Glutamatergic neuron (in vitro differentiated cells): ENCODE data around the gene TRIM5. TPM values are rescaled to one million over a fixed set of nuclear protein-coding genes. Genes with fewer than 3 reads are reported as not detected.
A peak's percentile ranks its signal among the peaks of the same experiment; 100 is the strongest.

ENCODE experiments used
- DNase-seq: peaks from one replicate; pipeline ENCODE4 v3.0.0; 2022
- H3K27ac Mint-ChIP-seq: one replicate; pipeline ENCODE4 v1.8.0; 2020; ENCODE audit warnings: mild to moderate bottlenecking, mixed read lengths, inconsistent platforms; ENCODE audit not compliant: unreplicated experiment
- H3K27me3 Mint-ChIP-seq: one replicate; pipeline ENCODE4 v1.8.0; 2020; ENCODE audit warnings: mild to moderate bottlenecking, moderate library complexity, mixed read lengths, inconsistent platforms; ENCODE audit not compliant: unreplicated experiment
- H3K36me3 Mint-ChIP-seq: one replicate; pipeline ENCODE4 v1.8.0; 2020; ENCODE audit warnings: mild to moderate bottlenecking, mixed read lengths, inconsistent platforms; ENCODE audit not compliant: unreplicated experiment
- H3K4me1 Mint-ChIP-seq: one replicate; pipeline ENCODE4 v1.8.0; 2020; ENCODE audit warnings: mild to moderate bottlenecking, low read depth, mixed read lengths, inconsistent platforms; ENCODE audit not compliant: unreplicated experiment
- H3K4me3 Mint-ChIP-seq: one replicate; pipeline ENCODE4 v1.8.0; 2020; ENCODE audit warnings: mild to moderate bottlenecking, mixed read lengths, inconsistent platforms; ENCODE audit not compliant: unreplicated experiment
- H3K9me3 Mint-ChIP-seq: one replicate; pipeline ENCODE4 v1.8.0; 2020; ENCODE audit warnings: mild to moderate bottlenecking, moderate library complexity, mixed read lengths, inconsistent platforms; ENCODE audit not compliant: unreplicated experiment
- long read RNA-seq: library from polyadenylated mRNA; unstranded; transcript quantifications from one replicate; pipeline ENCODE4 v2.0.0, GENCODE V29; 2020; ENCODE audit not compliant: unreplicated experiment
- total RNA-seq: library from RNA; stranded (reverse); fragmentation: NEBNext Ultra II Directional; extraction: Animal tissue kit (Norgen Biotek cat#: 25700); gene quantifications from one replicate; pipeline ENCODE4 v1.2.1, GENCODE V29; 2021; ENCODE audit not compliant: unreplicated experiment
- TF ChIP-seq, protein P1 (sequence below): fragments of 200-600 bp; sonication (generic); IDR thresholded peaks from one replicate; pipeline ENCODE4 v1.5.0; 2021; ENCODE audit not compliant: partially characterized antibody, unreplicated experiment

The TRIM5 gene, protein sequence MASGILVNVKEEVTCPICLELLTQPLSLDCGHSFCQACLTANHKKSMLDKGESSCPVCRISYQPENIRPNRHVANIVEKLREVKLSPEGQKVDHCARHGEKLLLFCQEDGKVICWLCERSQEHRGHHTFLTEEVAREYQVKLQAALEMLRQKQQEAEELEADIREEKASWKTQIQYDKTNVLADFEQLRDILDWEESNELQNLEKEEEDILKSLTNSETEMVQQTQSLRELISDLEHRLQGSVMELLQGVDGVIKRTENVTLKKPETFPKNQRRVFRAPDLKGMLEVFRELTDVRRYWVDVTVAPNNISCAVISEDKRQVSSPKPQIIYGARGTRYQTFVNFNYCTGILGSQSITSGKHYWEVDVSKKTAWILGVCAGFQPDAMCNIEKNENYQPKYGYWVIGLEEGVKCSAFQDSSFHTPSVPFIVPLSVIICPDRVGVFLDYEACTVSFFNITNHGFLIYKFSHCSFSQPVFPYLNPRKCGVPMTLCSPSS
- total RNA-seq, result 2.6 TPM
- long read RNA-seq, partial matches to known transcripts, result 0 of 1 reads
- long read RNA-seq, other reads (novel, unspliced or antisense), result 1 of 1 reads

DNA sequence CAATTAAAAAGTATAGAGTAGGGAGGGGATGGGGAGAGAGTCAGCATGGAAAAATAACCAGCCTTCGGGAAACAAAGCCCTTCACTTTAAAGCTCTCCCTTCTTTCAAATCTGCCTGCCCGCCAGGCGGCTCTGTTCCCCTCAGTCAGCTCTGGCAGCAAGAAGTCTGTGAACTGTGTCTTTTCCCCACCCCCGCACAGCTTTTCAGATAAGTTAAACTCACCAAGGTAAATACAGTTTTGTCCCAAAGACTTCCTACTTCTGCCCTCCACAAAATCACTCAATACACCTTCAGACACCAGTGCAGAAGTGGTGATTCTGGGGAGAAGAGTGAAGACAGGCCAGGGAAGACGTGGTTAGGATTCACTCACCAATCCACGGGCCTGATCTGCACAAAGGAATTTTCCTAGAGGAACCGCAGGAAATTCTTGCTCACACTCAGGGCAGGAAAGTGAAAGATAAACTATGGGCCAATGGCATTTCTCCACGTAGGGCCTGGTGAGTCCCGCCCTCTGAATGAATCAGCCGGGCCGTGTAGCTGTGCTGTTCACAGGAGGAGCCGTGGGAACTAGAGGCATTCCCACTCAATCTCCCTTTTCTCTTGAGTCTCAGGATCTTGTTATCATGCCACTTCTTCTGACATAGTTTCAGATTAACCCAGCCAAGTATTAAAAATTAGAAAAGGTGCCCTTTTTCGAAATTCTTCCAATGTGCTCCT is at the start of gene TRIM5:
Gene TRIM5, minus strand, starts transcription at position 429 of the 717 bp plus-strand sequence. CDS start 4,897 bp downstream, outside the sequence.
- Mint-ChIP-seq H3K4me3 (peak within 1 kb of the TSS; percentile 74), H3K27me3 (no peaks in the 10 kb centered on the region), H3K9me3 (no peaks in the 10 kb centered on the region), H3K27ac (peak within 1 kb of the TSS; percentile 35), H3K36me3 (no peaks in the 10 kb centered on the region), H3K4me1 (peaks cover 1% of the 10 kb centered on the region)
- TF ChIP-seq, protein P1, sequence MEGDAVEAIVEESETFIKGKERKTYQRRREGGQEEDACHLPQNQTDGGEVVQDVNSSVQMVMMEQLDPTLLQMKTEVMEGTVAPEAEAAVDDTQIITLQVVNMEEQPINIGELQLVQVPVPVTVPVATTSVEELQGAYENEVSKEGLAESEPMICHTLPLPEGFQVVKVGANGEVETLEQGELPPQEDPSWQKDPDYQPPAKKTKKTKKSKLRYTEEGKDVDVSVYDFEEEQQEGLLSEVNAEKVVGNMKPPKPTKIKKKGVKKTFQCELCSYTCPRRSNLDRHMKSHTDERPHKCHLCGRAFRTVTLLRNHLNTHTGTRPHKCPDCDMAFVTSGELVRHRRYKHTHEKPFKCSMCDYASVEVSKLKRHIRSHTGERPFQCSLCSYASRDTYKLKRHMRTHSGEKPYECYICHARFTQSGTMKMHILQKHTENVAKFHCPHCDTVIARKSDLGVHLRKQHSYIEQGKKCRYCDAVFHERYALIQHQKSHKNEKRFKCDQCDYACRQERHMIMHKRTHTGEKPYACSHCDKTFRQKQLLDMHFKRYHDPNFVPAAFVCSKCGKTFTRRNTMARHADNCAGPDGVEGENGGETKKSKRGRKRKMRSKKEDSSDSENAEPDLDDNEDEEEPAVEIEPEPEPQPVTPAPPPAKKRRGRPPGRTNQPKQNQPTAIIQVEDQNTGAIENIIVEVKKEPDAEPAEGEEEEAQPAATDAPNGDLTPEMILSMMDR, result no peak
- peak; percentile 32 for DNase-seq

DNA sequence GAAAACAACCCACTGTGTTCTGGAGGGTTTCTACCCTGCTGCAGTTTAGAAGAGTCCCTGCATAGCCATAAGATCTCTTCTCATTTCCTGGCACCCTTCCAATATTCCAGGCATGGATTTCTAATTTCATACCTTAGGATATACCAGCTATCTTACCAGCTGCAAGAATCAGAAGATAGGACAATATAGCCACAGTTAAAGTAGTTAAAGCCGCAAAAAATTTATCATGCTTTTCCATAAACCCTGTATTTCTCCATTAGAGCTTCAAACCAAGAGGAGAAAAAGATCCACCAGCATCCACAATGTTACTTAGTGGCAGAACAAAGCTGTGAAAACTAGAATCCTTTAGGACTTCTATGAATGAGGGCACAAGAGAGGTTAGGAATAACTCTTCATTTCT is 42.8 kb upstream of the TRIM5 start:
- Mint-ChIP-seq H3K9me3 (peaks cover 1% of the 10 kb centered on the region), H3K36me3 (no peaks in the 10 kb centered on the region), H3K27ac (no peak overlapping the region), H3K4me1 (no peaks in the 10 kb centered on the region), H3K4me3 (no peak overlapping the region), H3K27me3 (peaks cover 3% of the 10 kb centered on the region)
- DNase-seq, result no peak
- TF ChIP-seq, protein P1, result no peak

DNA sequence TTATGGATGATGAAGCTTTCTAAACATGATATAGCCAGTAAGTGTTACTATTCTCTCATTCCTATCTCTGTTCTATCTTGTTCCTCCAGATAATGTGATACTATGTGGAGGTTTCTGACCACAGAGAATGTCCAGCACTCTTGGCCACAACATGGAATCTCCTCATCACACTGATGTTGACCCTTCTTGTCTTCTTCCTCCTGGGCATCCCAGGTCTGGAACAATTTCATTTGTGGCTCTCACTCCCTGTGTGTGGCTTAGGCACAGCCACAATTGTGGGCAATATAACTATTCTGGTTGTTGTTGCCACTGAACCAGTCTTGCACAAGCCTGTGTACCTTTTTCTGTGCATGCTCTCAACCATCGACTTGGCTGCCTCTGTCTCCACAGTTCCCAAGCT is 41.5 kb upstream of the TRIM5 start:
- no peak for DNase-seq
- Mint-ChIP-seq H3K9me3 (peaks cover 1% of the 10 kb centered on the region), H3K27me3 (peaks cover 3% of the 10 kb centered on the region), H3K36me3 (no peaks in the 10 kb centered on the region), H3K4me3 (no peak overlapping the region), H3K27ac (no peak overlapping the region), H3K4me1 (no peaks in the 10 kb centered on the region)
- TF ChIP-seq, protein P1, result no peak

DNA sequence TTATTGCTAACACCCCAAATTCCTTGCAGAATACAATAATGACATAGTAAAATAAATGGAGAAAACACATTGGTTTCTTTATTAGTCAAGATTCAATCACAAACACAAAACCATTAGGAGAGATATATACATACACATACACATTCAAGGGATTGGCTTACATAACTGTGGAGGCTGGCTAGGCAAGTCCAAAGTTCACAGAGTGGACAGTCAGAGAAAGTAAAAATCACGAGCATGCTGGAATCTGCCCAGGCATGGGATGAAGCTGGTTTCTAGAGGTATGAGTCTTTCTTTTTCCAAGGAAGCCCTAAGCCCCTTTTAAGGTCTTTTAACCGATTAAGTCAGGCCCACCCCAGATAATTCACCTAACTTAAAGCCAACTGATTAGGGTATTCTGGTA is 37.7 kb upstream of the TRIM5 start:
- TF ChIP-seq, protein P1, result no peak
- Mint-ChIP-seq H3K36me3 (no peaks in the 10 kb centered on the region), H3K4me1 (no peaks in the 10 kb centered on the region), H3K9me3 (peaks cover 1% of the 10 kb centered on the region), H3K4me3 (no peak overlapping the region), H3K27me3 (peaks cover 5% of the 10 kb centered on the region), H3K27ac (no peak overlapping the region)
- DNase-seq, result no peak
